HG02763 (cell line): ENCODE measurements around the gene DSTYK.

Source experiments
- ATAC-seq: cut with Tn5 transposase; IDR thresholded peaks from one replicate; pipeline ENCODE4 v1.9.1; 2021; ENCODE audit warnings: mild to moderate bottlenecking, moderate library complexity; ENCODE audit not compliant: unreplicated experiment

The DSTYK gene

DNA sequence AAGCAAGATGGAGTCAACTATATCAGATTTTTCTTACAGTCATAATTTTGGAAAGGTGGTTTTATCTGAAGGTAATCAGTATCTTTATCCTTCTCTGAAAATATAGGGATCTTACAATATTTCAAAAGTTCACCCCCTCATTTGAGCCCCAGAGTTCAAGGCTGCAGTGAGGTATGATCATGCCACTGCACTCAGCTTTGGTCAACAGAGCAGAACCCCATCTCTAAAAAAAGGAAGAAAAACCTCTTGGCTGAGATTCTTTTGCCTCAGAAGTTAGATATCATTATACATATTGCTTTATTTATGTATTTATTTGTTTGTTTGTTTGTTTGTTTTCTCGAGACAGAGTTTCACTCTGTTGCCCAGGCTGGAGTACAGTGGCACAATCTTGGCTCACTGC is 78.2 kb downstream of the DSTYK start:
- ATAC-seq, result no peak

DNA sequence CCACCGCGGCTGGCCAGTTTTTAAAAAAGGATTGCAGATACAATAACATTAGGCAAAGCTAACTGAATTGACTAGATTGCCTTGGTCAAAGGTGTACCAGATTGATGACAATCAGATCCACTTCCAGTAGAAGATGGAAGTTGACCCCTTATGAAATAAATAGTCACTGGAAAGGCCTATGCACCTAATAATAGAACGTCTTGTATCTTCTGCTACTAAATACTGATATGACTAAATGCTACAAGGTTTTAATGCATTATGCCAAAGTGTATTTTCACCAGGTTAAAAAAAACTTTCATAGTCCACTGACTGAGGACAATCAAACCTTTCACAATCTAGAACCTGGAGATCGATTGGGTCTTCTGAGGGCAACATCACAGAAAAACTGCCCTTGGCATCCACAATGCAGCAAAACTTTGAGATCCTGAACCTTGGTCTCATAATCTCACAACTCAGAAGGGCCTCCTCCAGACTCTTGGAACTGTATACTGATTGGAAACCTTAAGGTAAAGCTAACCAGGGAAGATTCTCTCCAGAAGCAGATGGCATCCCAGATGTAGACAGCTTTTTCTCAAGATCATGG is 82.0 kb downstream of the DSTYK start:
- ATAC-seq, result no peak

DNA sequence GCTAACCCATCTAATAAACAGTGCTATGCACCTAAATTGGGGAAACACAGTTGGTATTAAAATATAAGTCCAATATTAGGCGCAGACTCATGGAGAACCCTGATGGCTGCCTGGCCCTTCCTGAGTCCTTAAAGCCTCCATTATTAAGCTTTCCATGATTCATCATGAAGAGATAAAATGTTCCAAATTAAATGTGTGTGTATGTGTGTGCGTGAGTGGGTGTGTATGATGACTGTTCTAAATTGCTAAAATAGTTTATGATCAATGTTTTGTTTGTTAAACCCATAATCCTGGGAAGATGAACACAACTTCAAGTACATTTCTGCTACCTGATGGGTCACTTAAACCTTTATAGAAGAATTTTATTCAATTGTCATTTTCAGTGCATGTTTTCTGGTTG is 83.5 kb downstream of the DSTYK start:
- ATAC-seq, result no peak

DNA sequence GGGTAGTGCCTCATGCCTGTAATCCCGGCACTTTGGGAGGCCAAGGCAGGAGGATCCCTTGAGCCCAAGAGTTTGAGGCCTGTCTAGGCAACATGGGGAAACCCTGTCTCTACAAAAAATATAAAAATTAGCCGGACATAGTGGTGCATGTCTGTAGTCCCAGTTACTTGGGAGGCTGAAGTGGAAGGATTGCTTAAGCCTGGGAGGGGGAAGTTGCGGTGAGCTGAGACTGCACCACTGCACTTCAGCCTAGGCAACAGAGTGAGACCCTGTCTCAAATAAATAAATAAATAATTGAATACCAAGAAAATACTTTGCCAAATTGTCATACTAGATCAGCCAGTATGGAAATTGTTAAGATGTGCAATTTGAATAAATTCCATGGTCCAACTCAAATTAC is 83.9 kb downstream of the DSTYK start:
- no peak for ATAC-seq

DNA sequence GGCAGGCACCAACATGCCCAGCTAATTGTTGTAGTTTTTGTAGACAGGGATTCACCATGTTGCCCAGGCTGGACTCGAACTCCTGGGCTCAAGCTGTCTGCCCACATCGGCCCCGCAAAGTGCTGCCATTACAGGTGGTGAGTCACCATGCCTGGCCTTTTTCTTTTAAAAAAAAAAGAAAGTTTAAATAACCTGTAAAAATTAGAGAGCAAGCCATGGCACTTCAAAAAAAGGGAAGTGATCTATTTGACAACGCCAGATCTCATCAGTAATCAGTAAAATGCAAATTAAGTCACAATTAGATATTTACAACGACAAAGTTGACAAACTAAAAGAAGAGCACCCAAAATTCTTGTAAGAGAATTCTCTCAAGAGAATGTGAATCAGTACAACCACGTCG is 86.8 kb downstream of the DSTYK start:
- ATAC-seq, result no peak

DNA sequence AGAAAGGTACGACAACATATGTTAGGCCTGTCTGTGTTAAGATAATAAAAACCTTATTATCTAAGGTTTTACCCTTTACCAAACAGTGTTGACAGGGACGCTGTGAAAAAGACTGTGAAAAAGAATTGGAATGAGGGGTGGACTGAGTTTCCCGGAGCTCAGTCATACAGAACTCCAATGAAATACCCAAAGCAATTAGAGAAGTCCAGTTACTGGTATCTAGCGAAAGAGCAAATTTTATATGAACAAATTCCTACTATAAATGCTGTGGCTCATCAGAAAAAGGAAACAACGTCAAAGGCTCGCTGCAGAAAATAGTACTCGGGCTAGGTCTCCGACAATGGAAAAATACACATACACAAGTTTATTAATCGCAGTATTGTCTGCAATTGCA is 89.0 kb downstream of the DSTYK start:
- ATAC-seq, result peak; percentile 4

DNA sequence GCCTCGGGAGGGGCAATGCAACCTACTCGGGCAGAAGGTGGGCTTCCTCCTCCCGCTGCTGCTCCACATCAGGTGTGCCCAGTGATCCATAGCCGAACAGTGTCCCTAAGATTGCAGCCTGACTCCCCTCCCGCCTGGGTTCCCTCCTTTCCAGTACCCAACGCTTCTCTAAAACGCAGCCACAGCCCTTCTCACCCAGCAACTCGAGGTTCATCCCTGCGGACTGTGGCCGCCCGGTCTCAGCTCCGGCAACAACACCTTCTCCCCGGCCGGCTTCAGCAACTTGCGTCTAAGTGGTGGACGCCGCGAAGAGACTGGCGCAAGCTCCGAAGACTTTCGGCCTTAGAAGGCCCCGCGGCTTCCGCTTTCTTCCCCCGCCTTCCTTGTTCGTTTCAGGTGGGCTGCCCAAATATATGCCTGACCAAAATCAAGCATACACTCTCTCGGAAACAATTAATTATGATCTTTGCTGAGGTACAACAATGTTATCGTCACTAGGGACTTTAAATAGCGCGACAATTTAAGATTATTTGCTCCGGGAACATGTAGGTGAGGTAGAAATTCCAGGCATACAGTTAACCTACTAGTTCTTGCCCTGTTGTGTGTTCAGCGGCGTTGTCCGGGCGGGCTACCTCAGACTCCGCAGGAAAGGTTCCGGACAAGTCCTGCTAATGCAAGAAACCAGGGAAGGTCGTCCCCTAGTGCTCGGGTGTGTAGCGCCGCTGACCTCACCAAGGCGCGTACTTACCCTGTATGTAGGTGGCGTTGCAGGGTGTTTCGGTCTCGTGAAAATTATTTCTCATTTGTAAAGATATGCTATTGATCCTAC is 89.6 kb downstream of the DSTYK start, which contains the start of gene RBBP5:
RBBP5 (minus strand) TSS at position 319 of the 829 bp plus-strand sequence; CDS start at position 214, 105 bp downstream.
- ATAC-seq, result peak; percentile 89

DNA sequence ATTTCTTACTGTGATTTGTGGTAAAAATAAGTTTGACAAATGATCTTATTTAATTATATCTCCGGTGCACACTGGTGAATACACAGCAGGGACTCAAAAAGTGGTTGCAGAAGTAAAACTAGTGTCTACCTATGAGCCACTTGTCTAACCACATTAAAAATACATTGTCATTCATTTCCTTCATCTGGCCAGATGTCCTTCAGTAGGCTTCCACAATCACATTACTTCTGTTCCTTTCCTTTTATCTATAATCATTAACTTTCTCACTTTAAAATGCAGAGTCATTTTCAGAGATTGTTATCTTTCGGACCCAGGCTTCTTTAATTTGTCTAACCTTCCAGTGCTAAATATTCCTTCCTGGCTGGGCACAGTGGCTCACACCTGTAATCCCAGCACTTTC is 92.8 kb downstream of the DSTYK start:
- ATAC-seq, result no peak

DNA sequence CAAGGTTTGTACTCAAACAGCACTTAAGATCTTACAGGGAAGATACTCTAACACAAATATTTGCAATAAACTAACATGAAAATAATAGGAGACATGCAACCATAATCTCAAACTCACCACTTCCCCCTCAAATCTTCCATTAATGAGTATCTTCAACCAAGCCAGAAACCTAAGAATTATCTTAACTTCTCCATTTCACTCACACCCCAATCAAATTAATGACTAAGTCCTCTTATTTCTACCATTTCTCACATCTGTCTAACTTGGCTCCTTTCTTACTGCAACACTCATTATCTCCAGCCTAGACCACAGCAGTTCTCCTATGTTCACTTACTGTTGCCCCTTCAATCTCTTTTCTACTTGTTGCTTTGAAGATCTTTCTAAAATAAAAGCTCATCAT is 100.1 kb downstream of the DSTYK start:
- ATAC-seq, result no peak

DNA sequence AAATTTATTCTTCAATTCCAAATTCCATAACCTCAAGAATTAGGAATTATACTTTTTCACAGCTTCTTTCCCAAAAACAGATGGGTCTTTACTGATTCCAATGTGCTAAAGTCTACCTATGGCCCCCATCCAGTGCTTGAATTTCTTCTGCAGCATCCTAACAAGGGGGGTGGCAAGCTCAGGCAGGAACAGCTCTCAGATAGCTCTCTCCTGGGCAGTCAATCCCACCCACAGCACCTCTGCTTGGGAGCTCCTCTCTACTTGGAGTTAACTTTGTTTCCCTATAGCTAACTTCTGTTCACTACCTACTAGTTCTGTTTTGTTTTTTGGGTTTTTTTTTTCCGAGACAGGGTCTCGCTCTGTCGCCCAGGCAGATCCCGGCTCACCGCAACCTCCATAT is 101.8 kb downstream of the DSTYK start:
- ATAC-seq, result no peak

DNA sequence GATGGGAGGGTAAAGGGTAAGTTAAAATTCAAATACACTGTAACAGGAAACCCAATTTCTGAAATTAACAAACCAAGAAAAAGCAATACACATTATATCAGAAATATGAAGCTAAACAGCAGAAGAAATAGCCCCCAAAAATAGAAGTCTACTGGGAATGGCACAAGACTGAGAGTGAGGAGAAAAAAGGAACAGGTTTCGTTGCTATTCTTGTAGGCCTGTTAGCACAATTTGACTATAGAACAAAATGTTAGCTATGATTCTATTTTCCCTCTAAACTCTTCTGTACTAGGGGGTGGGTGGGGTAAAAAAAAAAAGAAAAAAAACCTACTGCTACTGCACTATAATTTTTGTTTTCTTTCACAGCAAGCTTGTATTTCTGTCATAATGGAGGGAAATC is 102.2 kb downstream of the DSTYK start:
- no peak for ATAC-seq

DNA sequence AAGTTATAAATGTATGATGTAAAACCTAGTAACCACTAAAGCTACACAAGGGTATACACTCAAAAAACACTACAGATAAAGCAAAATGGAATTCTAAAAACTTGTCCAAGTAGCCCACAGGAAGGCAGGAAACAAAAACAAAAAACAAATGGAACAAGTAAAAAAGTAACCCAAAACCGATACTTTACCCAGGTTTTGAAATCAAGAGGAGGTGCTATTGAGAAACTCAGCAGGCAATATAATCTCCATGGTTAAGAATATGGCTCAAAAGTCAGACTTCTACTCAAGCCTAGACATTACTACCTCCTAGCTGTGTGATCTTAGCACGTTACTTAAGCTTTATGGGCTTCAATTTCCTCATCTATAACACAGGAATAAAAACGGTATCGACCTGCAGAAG is 103.0 kb downstream of the DSTYK start:
- ATAC-seq, result no peak

DNA sequence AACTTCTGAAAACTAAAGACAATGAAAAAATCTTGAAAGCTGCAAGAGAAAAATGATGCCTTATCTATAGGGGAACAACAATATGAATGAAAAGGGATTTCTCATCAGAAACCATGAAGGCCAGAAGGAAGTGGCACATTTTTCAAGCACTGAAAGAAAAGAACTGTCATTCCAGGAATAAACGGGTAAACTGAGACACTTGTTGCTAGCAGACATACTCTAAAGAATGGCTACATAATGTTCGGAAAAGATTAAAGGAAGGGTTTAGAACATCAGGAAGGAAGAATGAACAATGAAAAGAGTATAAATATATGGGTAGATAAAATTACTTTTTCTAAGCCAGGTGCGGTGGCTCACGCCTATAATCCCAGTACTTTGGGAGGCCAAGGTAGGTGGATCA is 104.2 kb downstream of the DSTYK start:
- no peak for ATAC-seq

DNA sequence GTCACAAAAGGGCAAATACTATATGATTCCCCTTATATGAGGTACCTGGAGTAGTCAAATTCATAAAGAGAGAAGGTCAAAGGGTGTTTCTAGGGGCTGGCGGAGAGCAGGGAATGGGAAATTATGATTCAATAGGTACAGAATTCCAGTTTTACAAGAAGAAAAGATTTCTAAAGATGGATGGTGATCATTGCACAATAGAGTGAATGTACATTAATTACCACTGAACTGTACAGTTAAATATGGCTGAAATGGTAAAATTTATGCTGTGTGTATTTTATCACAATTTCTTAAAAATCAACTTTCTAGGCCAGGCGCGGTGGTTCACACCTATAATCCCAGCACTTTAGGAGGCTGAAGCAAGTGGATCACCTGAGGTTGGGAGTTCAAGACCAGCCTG is 109.1 kb downstream of the DSTYK start:
- ATAC-seq, result no peak

DNA sequence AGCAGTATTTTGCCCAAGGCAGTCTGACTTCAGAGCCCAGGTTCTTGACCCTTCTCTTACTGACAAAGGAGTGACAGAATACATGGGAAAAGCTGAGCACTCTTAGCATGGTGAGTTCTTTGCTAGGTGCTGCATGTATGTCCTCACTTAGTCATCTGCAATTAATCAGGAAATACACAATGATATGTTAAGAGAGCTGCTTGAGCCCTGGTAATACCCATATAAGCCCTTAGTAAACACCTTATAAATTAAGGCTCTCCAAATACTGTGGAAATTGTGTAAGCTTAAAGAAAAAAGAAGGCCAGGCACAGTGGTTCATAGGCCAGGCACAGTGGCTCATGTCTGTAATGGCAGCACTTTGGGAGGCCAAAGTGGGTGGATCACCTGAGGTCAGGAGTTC is 113.3 kb downstream of the DSTYK start:
- no peak for ATAC-seq

DNA sequence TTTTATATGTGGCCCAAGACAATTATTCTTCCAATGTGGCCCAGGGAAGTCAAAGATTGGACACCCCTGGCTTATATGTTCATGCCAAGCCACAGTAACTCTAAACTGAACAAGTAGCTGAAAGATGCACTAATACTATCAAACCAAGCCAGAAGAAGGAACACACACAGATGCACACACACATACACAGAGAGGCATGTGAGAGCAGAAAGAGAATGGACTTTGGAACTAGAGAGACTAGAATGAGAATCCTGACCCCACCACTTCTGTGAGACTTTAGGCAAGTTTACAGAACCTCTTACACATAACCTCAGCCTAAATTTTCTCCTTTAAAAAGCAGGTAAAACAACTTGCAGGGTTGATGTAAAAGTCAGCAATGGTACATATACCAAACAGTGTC is 116.1 kb downstream of the DSTYK start:
- ATAC-seq, result no peak
